ENCODE measurements around the gene UBE2E2.

DNA sequence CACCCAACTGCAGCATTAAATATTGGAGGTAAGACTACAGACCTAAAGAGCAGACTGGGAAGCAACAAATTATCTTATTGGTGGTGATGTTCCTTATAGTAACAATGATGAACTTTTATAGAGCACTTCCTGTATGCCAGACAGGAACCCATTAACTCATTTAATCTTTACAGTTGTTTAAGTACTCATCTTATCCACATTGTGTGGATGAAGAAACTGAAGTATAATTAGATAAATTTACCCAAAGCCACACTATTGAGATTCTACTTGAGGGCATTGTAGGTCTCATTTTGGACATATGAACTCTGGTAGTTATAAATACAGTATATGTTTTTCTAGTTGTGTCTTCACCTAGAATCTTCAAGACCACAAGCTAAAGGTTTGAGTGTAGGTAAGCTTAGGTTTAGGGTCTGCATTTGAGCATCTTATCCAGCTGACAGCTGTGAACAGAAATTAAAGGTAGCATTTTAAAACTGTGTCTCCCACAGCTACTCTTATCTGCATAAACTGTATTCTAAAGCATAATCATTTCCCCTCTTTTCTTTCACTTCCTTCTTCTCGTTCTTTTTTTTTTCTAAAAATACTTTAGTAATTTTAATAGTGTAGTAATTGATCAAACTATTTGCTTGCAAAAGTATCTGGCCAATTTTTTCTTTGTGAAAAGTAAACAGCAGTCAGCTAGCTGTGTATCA, 138.2 kb downstream of the UBE2E2 start:
- TF ChIP-seq, protein P1, sequence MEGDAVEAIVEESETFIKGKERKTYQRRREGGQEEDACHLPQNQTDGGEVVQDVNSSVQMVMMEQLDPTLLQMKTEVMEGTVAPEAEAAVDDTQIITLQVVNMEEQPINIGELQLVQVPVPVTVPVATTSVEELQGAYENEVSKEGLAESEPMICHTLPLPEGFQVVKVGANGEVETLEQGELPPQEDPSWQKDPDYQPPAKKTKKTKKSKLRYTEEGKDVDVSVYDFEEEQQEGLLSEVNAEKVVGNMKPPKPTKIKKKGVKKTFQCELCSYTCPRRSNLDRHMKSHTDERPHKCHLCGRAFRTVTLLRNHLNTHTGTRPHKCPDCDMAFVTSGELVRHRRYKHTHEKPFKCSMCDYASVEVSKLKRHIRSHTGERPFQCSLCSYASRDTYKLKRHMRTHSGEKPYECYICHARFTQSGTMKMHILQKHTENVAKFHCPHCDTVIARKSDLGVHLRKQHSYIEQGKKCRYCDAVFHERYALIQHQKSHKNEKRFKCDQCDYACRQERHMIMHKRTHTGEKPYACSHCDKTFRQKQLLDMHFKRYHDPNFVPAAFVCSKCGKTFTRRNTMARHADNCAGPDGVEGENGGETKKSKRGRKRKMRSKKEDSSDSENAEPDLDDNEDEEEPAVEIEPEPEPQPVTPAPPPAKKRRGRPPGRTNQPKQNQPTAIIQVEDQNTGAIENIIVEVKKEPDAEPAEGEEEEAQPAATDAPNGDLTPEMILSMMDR (IDR thresholded peaks at IDR 0.05; ENCODE audit: borderline replicate concordance, extremely low read depth, low read length, poor library complexity, severe bottlenecking), result no peak
- no peak for TF ChIP-seq EZH2 (IDR thresholded peaks at IDR 0.05; ENCODE audit: borderline replicate concordance, low read depth, low read length, severe bottlenecking)
